Suprapubic skin (tissue), 4 donors: ENCODE measurements around the gene HOATZ. TPM values are rescaled to one million over a fixed set of nuclear protein-coding genes. Genes with fewer than 3 reads are reported as not detected.

Source experiments
- DNase-seq, 2 donors: peaks; one replicate each; pipeline ENCODE4 v3.0.0-alpha.2; 2019; ENCODE audit warnings: low spot score in 2 of 2
- H3K27ac ChIP-seq: fragments of 200-600 bp; sonication (generic); one replicate; pipeline ENCODE4 v1.5.1; 2019
- H3K27me3 ChIP-seq: fragments of 200-600 bp; sonication (generic); one replicate; pipeline ENCODE4 v1.5.1; 2019
- H3K36me3 ChIP-seq: fragments of 200-600 bp; sonication (generic); one replicate; pipeline ENCODE4 v1.5.1; 2019
- H3K4me1 ChIP-seq: fragments of 200-600 bp; sonication (generic); one replicate; pipeline ENCODE4 v1.5.1; 2019
- H3K4me3 ChIP-seq: fragments of 200-600 bp; sonication (generic); one replicate; pipeline ENCODE4 v1.5.1; 2019; ENCODE audit warnings: mild to moderate bottlenecking
- H3K9me3 ChIP-seq: fragments of 200-600 bp; sonication (generic); one replicate; pipeline ENCODE4 v1.5.1; 2019
- EP300 ChIP-seq: sonication (generic); formaldehyde crosslinking; IDR thresholded peaks from one replicate; pipeline ENCODE4 v1.6.1; 2017; ENCODE audit warnings: antibody characterized with exemption
- POLR2A ChIP-seq, 2 donors: fragments of 450-650 bp; IDR thresholded peaks; one replicate each; pipeline ENCODE4 v1.6.1; 2017; ENCODE audit warnings: antibody characterized with exemption in 2 of 2, mild to moderate bottlenecking in 2 of 2, moderate library complexity in 2 of 2
- POLR2AphosphoS5 ChIP-seq, 3 donors: sonication (generic); formaldehyde crosslinking; IDR thresholded peaks; one replicate each; pipeline ENCODE4 v1.6.1; 2017; ENCODE audit warnings: antibody characterized with exemption in 3 of 3
- WGBS: methylation state at CpG from one replicate; pipeline ENCODE4 v1.1.5; 2018; 5-methylcytosine and 5-hydroxymethylcytosine counted together
- total RNA-seq, 4 donors: library from RNA; depleted of rRNA; stranded (reverse); fragments of >200 nt; gene quantifications; one replicate each; pipeline ENCODE4 v1.1.0, GENCODE V29; 2016
- TF ChIP-seq, protein P1 (sequence below), 2 donors: fragments of 200-600 bp in 1 of 2; fragments of 450-650 bp in 1 of 2; sonication (generic) in 1 of 2; IDR thresholded peaks; one replicate each; pipeline ENCODE4 v1.5.1; 2016 to 2019; ENCODE audit warnings: antibody characterized with exemption in 2 of 2, mild to moderate bottlenecking in 1 of 2, moderate library complexity in 1 of 2

The HOATZ gene
- total RNA-seq, 4 donors from 2014 or later: not detected

DNA sequence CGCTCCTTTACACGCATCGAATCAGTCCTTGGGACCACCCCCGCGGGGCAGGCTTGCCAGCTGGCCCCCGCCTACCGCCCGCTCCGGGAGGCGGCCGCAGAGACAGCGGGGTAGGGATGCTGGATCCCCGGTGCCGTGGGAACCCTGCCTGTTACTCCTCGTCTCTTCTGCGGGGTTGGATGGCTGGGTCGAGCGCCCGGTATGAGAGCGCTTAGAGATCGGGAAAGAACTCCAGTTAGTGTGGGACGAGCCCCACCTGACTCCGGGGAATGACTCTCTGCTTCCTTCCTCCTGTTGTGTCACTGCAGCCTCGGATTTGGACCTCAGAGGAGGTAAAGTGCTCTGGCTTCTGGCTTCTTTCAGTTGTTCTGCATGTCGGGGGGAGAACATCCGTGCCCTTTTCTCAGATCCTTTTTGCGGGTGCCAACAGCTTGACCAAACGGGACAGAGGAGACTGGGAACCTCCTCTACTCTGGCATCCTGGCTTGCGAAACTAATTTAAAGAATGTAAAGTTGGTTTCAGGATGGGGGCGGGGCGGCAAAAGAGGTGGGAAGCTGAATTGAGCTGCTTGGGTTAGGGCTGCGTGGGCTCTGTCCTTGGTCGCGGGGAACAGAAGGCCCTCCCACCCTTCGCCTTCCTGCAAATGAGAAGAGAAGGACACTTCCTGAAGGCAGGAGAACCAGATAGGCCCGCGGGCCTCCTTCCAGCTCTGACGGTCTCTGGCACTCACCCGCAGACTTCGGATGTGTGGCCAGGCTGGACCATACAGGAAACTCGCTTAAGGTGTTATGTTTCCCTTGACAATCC is 26.9 kb downstream of the HOATZ start:
- Histone ChIP-seq H3K4me3 (peak overlapping the region; percentile 56), H3K27me3 (peaks cover 31% of the 10 kb centered on the region), H3K27ac (no peak overlapping the region), H3K9me3 (no peaks in the 10 kb centered on the region), H3K4me1 (peaks cover 22% of the 10 kb centered on the region), H3K36me3 (no peaks in the 10 kb centered on the region)
- DNase-seq: peak in 1 of 2 donors; percentile 68
- TF ChIP-seq, protein P1, sequence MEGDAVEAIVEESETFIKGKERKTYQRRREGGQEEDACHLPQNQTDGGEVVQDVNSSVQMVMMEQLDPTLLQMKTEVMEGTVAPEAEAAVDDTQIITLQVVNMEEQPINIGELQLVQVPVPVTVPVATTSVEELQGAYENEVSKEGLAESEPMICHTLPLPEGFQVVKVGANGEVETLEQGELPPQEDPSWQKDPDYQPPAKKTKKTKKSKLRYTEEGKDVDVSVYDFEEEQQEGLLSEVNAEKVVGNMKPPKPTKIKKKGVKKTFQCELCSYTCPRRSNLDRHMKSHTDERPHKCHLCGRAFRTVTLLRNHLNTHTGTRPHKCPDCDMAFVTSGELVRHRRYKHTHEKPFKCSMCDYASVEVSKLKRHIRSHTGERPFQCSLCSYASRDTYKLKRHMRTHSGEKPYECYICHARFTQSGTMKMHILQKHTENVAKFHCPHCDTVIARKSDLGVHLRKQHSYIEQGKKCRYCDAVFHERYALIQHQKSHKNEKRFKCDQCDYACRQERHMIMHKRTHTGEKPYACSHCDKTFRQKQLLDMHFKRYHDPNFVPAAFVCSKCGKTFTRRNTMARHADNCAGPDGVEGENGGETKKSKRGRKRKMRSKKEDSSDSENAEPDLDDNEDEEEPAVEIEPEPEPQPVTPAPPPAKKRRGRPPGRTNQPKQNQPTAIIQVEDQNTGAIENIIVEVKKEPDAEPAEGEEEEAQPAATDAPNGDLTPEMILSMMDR (IDR thresholded peaks at IDR 0.05): no peak
- no peak for TF ChIP-seq POLR2A (IDR thresholded peaks at IDR 0.05)
- TF ChIP-seq POLR2AphosphoS5 (IDR thresholded peaks at IDR 0.05): no peak
- TF ChIP-seq EP300: no peak
- WGBS: 19% methylated on average over 34 of the region's 41 CpGs

DNA sequence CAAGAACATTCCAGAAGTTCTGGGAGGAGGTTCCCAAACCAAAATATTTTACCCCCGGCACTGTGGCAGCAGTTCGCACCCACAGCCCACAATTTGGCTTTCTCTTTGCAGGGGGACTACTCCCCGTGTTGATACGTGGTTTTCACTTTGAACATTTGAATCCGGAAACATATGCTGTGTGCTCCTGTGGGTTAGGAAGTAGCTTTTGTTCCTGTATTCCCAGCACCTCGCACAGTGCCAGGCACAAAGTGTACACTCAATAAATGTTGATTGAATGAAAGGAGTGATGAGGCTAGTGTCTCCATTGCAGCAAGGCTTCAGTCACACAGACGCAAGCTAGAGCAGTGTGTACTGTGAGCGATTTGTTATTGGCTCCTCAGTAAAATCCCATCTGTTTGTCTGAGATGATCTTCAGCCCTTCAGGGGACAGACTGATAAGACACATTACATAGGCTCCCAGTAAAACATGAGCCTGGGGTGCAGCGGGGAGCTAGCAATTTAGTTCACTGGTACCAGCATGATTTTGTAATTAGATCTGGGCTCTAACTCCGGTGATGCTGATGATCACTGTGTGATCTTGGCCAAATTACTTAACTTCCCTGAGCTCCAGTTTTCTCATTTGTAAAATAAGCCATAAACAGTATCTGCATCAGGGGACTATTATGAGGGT is 28.2 kb downstream of the HOATZ start:
- Histone ChIP-seq H3K4me1 (peaks cover 22% of the 10 kb centered on the region), H3K4me3 (no peak overlapping the region), H3K9me3 (no peaks in the 10 kb centered on the region), H3K36me3 (no peaks in the 10 kb centered on the region), H3K27ac (no peak overlapping the region), H3K27me3 (peaks cover 30% of the 10 kb centered on the region)
- 84% methylated on average over 10 of the region's 10 CpGs for WGBS
- TF ChIP-seq, protein P1 (IDR thresholded peaks at IDR 0.05): no peak
- no peak for TF ChIP-seq POLR2A (IDR thresholded peaks at IDR 0.05)
- TF ChIP-seq EP300: no peak
- no peak for TF ChIP-seq POLR2AphosphoS5 (IDR thresholded peaks at IDR 0.05)
- DNase-seq: no peak

DNA sequence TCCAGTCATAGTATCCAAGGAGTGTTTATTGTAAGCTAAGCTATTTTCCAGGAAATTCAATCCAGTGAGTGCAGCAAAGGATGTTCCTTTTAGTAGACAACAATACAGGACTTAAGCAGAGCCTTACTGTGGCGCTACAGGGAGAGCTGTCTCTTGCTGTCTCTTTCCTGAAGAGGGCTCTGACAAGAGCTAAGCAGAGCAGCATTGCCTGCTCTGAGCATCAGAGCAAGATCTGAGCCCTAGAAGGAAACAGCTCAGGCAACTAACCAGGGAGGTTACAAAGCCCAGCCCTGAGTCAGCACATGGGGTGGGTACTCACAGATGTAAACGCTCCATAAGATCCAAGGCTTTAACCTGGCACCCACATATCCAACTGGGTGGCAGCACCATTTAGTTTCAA is 33.9 kb downstream of the HOATZ start:
- H3K36me3 ChIP-seq: no peaks in the 10 kb centered on the region
- no peaks in the 10 kb centered on the region for H3K27me3 ChIP-seq
- no peak overlapping the region for H3K4me3 ChIP-seq
- DNase-seq: no peak
- 77% methylated on average over 2 of the region's 2 CpGs for WGBS
- H3K27ac ChIP-seq: no peak overlapping the region
- no peak for TF ChIP-seq EP300
- TF ChIP-seq, protein P1 (IDR thresholded peaks at IDR 0.05): no peak
- TF ChIP-seq POLR2A (IDR thresholded peaks at IDR 0.05): no peak
- TF ChIP-seq POLR2AphosphoS5 (IDR thresholded peaks at IDR 0.05): no peak
- H3K9me3 ChIP-seq: no peaks in the 10 kb centered on the region
- H3K4me1 ChIP-seq: no peaks in the 10 kb centered on the region

DNA sequence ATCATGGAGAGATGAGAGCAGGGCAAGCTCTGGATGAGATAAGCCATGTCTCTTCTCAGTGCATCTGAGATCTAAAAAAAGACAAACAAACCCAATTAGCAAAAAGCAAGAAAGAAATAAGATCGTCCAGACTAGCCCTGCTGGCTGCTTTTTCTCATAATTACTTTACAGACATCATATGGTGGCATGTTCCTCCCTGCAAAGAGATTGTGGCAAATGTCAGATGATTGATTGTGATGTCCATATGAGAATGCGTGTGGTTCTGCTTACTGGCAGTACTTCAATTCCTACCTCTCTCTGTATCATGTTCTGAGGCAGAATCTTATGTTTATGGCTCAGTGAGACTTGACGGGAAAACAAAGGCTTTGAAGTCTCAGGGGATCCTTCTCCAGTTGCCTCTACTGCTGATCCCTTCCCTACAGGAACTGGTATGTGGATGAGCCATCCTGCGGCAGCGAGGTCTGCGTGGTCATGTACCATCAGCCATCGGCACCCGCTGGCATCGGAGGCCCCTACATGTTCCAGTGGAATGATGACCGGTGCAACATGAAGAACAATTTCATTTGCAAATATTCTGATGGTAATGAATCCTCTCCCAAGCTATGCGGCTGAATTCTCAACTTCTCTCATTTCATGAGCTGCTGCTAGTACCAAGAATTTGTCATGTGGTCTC is 34.8 kb downstream of the HOATZ start:
- TF ChIP-seq POLR2A (IDR thresholded peaks at IDR 0.05) (no peak), EP300 (no peak), POLR2AphosphoS5 (IDR thresholded peaks at IDR 0.05) (no peak)
- TF ChIP-seq, protein P1 (IDR thresholded peaks at IDR 0.05): no peak
- no peak for DNase-seq
- Histone ChIP-seq H3K27me3 (no peaks in the 10 kb centered on the region), H3K4me3 (no peak overlapping the region), H3K36me3 (no peaks in the 10 kb centered on the region), H3K9me3 (no peaks in the 10 kb centered on the region), H3K4me1 (no peaks in the 10 kb centered on the region), H3K27ac (no peak overlapping the region)
- 81% methylated on average over 11 of the region's 11 CpGs for WGBS

DNA sequence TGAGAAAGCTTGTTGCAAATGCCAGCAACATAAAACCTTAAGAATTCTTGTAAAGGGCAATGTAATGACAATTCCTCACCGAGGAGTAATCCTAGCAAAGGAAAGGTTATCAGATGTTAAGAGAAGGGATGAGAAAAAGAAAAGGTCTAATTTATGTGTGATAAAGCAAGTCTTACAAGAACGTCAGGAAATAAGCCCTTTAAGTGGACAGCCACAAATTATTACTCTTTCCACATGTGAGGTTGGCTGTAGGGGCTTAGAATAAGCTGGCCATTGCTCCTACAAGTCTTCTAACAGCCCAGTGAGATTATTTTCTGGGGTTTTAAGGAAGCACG is 35.3 kb downstream of the HOATZ start:
- TF ChIP-seq, protein P1 (IDR thresholded peaks at IDR 0.05): no peak
- TF ChIP-seq POLR2A (IDR thresholded peaks at IDR 0.05) (no peak), POLR2AphosphoS5 (IDR thresholded peaks at IDR 0.05) (no peak), EP300 (no peak)
- Histone ChIP-seq H3K36me3 (no peaks in the 10 kb centered on the region), H3K27ac (no peak overlapping the region), H3K4me1 (no peaks in the 10 kb centered on the region), H3K27me3 (no peaks in the 10 kb centered on the region), H3K9me3 (no peaks in the 10 kb centered on the region), H3K4me3 (no peak overlapping the region)
- WGBS: 56% methylated on average over 3 of the region's 3 CpGs
- DNase-seq: no peak
